H1 (cell line): ENCODE measurements around the gene EBNA1BP2.
"Not testable (repeated sequence)": the region's sequence is repeated elsewhere in the genome, so short reads cannot be mapped to it uniquely, and the experiment has no call there.

Experiments used
- CBX8 ChIP-seq: fragments of 300-800, 300-1000 bp; sonication (generic); IDR thresholded peaks from 2 replicates; pipeline ENCODE4 v1.7.1; 2016; ENCODE audit warnings: low read depth, low read length, borderline replicate concordance
- CHD2 ChIP-seq: IDR thresholded peaks from 2 replicates; pipeline ENCODE4 v1.6.1; 2012; ENCODE audit warnings: low read length, improper control_type of control experiment
- CTCF ChIP-seq, 3 experiments: IDR thresholded peaks; 1 replicate in 2 of 3; 2 replicates in 1 of 3; pipeline versions ENCODE4 v1.5.1 to v1.6.1; 2011; ENCODE audit warnings: low read length in 3 of 3, mild to moderate bottlenecking in 3 of 3, inconsistent platforms in 2 of 3, low read depth in 1 of 3, moderate library complexity in 1 of 3; ENCODE audit not compliant: insufficient read depth in 1 of 3; ENCODE audit errors: control extremely low read depth in 1 of 3
- EP300 ChIP-seq, 2 experiments: IDR thresholded peaks; 1 replicate in 1 of 2; 2 replicates in 1 of 2; pipeline ENCODE4 v1.6.1; 2011 to 2012; ENCODE audit warnings: low read depth in 2 of 2, low read length in 2 of 2, mild to moderate bottlenecking in 2 of 2, borderline replicate concordance in 1 of 2, inconsistent platforms in 1 of 2, moderate library complexity in 1 of 2
- POLR2A ChIP-seq, 2 experiments: IDR thresholded peaks; 1 replicate in 1 of 2; 2 replicates in 1 of 2; pipeline ENCODE4 v1.6.1; 2011; ENCODE audit warnings: low read depth in 2 of 2, low read length in 2 of 2, mild to moderate bottlenecking in 2 of 2; ENCODE audit errors: control extremely low read depth in 1 of 2
- POLR2AphosphoS5 ChIP-seq: IDR thresholded peaks from 2 replicates; pipeline ENCODE4 v1.6.1; 2011; ENCODE audit warnings: low read depth, low read length
- RAD21 ChIP-seq, 2 experiments: IDR thresholded peaks in 1 of 2; conservative IDR thresholded peaks in 1 of 2; 2 replicates each; pipeline ENCODE4 v1.6.1; 2011; ENCODE audit warnings: low read depth in 2 of 2, low read length in 2 of 2, improper control_type of control experiment in 1 of 2, inconsistent platforms in 1 of 2, mild to moderate bottlenecking in 1 of 2, moderate library complexity in 1 of 2
- RFX5 ChIP-seq: IDR thresholded peaks from 2 replicates; pipeline ENCODE4 v1.6.1; 2011; ENCODE audit warnings: low read depth, low read length, improper control_type of control experiment, borderline replicate concordance
- RXRA ChIP-seq: IDR thresholded peaks from 2 replicates; pipeline ENCODE4 v1.6.1; 2011; ENCODE audit warnings: low read depth, mild to moderate bottlenecking, low read length, moderate library complexity; ENCODE audit not compliant: insufficient read depth
- SP1 ChIP-seq: IDR thresholded peaks from 2 replicates; pipeline ENCODE4 v1.6.1; 2011; ENCODE audit warnings: low read depth, low read length
- SRF ChIP-seq: IDR thresholded peaks from 2 replicates; pipeline ENCODE4 v1.6.1; 2011; ENCODE audit warnings: mild to moderate bottlenecking, low read depth, low read length, moderate library complexity

DNA sequence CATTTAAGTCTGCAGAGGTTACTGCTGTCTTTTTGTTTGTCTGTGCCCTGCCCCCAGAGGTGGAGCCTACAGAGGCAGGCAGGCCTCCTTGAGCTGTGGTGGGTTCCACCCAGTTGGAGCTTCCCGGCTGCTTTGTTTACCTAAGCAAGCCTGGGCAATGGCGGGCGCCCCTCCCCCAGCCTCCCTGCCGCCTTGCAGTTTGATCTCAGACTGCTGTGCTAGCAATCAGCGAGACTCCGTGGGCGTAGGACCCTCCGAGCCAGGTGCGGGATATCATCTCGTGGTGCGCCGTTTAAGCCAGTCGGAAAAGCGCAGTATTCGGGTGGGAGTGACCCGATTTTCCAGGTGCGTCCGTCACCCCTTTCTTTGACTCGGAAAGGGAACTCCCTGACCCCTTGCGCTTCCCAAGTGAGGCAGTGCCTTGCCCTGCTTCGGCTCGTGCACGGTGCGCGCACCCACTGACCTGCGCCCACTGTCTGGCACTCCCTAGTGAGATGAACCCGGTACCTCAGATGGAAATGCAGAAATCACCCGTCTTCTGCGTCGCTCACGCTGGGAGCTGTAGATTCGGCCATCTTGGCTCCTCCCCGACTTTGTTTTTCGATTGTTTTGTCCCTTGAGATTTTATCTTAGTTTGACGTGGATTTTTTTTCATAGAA, 52.0 kb downstream of the EBNA1BP2 start:
- TF ChIP-seq CTCF (IDR thresholded peaks at IDR 0.05; ENCODE audit: control extremely low read depth in 1 of 3, insufficient read depth in 1 of 3, low read depth in 1 of 3, low read length in 3 of 3); POLR2AphosphoS5; RFX5; RAD21 (IDR thresholded peaks at IDR 0.05 in 1 of 2, conservative IDR thresholded peaks at IDR 0.05 in 1 of 2; ENCODE audit: low read depth in 2 of 2, low read length in 2 of 2); RXRA; CHD2; CBX8; SP1; POLR2A (IDR thresholded peaks at IDR 0.05; ENCODE audit: control extremely low read depth in 1 of 2, low read depth in 2 of 2, low read length in 2 of 2); EP300 (IDR thresholded peaks at IDR 0.05; ENCODE audit: borderline replicate concordance in 1 of 2, low read depth in 2 of 2, low read length in 2 of 2); SRF: not testable (repeated sequence)
